Skeletal muscle tissue (tissue), 4 donors: Measurements from ENCODE around the gene NPHP4. TPM values are rescaled to one million over a fixed set of nuclear protein-coding genes. Genes with fewer than 3 reads are reported as not detected.
"Not testable (repeated sequence)": the region's sequence is repeated elsewhere in the genome, so short reads cannot be mapped to it uniquely, and the experiment has no call there.

Experiments used
- H3K27ac ChIP-seq: one replicate; pipeline ENCODE4 v1.7.0; 2013; ENCODE audit warnings: mild to moderate bottlenecking, low read depth, low read length, inconsistent platforms
- H3K27me3 ChIP-seq, 3 donors: one replicate each; pipeline ENCODE4 v1.7.0; 2013; ENCODE audit warnings: low read length in 3 of 3; ENCODE audit not compliant: control insufficient read depth in 3 of 3, insufficient read depth in 3 of 3
- H3K36me3 ChIP-seq, 3 donors: one replicate each; pipeline ENCODE4 v1.7.0; 2013; ENCODE audit warnings: low read length in 3 of 3; ENCODE audit not compliant: control insufficient read depth in 3 of 3, insufficient read depth in 3 of 3
- H3K4me1 ChIP-seq, 3 donors: one replicate each; pipeline ENCODE4 v1.7.0; 2013; ENCODE audit warnings: low read length in 3 of 3, mild to moderate bottlenecking in 3 of 3; ENCODE audit not compliant: control insufficient read depth in 3 of 3, insufficient read depth in 3 of 3
- H3K4me3 ChIP-seq, 3 donors: one replicate each; pipeline ENCODE4 v1.7.0; 2013; ENCODE audit warnings: low read length in 3 of 3
- H3K9ac ChIP-seq, 3 donors: one replicate each; pipeline ENCODE4 v1.7.0; 2013; ENCODE audit warnings: low read length in 3 of 3, mild to moderate bottlenecking in 3 of 3, moderate library complexity in 2 of 3, low read depth in 1 of 3
- H3K9me3 ChIP-seq, 3 donors: one replicate each; pipeline ENCODE4 v1.7.0; 2013; ENCODE audit warnings: low read length in 3 of 3; ENCODE audit not compliant: control insufficient read depth in 3 of 3
- total RNA-seq: library from RNA; depleted of rRNA; stranded (reverse); fragments of >200 nt; gene quantifications from one replicate; pipeline ENCODE4 v1.2.3, GENCODE V29; 2014
- donor health status: Osteomylitis.

The NPHP4 gene
- total RNA-seq, 1 donor from 2014 or later: 5.2 TPM

DNA sequence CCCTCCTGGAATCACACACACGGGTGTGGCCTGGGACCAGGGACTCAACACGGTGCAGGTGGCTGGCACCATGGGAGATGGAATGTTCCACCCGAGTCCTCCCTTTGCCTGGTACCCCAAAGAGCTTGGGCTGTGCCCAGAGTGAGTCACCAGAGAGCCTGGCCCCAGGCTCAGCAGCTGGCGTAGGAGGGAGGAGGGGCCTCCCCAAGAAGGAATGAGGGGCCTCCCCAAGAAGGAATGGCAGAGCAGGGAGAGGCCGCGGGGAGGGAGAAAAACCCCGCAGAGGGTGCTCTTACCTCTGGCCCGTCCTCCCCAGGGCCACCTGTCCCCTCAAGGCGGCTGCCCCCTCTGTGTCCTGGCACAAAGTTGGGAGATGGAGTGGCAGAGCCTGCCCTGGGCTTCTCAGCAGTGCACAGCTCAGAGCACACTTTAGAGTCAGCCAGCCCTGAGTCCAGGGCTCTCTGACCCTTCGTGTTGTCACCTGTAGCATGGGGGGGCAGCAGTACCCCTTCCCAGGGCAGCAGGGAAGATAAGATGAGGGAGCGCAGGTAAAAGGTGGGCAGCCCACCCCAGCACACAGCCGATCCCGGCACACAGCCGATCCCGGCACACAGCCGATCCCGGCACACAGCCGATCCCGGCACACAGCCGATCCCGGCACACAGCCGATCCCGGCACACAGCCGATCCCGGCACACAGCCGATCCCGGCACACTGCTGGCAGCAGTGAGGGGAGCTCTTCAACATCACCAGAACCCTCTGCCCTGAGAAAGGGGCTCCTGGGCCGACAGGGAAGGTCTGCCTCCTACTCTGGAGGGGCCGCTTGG lies 33.3 kb upstream of the NPHP4 start:
- Histone ChIP-seq H3K4me3 (peak overlapping the region in 1 of 3 donors; percentile 60), H3K27me3 (peaks cover 0 to 24% (median 6%) of the 10 kb centered on the region in 3 donors), H3K9me3 (no peaks in the 10 kb centered on the region), H3K36me3 (no peaks in the 10 kb centered on the region), H3K27ac (peak overlapping the region; percentile 58), H3K9ac (peak overlapping the region in 1 of 3 donors; percentile 85), H3K4me1 (peaks cover 7 to 25% (median 22%) of the 10 kb centered on the region in 3 donors)

DNA sequence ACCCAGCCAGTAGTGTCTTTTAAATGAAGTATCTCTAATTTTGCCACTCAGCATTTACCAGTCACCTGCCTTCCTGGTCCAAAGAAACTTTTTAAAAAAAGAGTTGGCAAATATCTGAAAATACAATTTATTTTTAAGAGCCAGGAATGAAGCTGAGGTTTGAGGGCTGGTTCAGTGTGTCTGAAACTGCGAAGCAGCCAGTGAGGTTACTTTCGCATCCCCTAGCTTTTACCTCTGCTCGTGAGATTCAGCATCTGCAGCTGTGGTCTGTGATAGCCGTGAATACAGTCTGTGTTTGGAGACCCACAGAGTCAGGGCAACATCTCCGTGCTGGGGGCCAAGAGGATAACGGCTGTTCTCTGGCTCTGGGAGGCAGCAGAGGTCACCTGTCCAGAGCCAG lies 32.2 kb upstream of the NPHP4 start:
- no peaks in the 10 kb centered on the region for H3K36me3 ChIP-seq
- H3K9ac ChIP-seq: no peak overlapping the region
- no peaks in the 10 kb centered on the region for H3K9me3 ChIP-seq
- peaks cover 2 to 14% (median 12%) of the 10 kb centered on the region in 3 donors for H3K4me1 ChIP-seq
- no peak overlapping the region for H3K4me3 ChIP-seq
- H3K27me3 ChIP-seq: peaks cover 0 to 19% (median 6%) of the 10 kb centered on the region in 3 donors
- no peak overlapping the region for H3K27ac ChIP-seq

DNA sequence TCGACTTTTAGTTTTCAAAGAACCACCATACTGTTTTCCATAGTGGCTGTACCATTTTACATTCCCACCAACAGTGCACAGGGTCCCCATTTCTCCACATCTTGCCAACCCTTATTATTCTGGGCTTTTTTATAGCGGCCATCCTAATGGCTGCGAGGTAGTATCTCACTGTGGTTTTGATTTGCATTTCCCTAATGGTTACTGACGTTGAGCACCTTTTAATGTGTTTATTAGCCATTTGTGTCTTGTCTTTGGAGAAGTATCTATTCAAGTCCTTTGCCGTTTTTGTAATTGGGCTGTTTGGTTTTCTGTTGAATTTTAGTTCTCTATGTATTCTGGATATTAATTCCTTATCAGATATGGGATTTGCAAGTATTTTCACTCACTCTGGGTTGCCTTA lies 31.1 kb upstream of the NPHP4 start:
- H3K36me3 ChIP-seq: no peaks in the 10 kb centered on the region
- H3K4me1 ChIP-seq: peaks cover 2 to 13% (median 10%) of the 10 kb centered on the region in 3 donors
- H3K9me3 ChIP-seq: no peaks in the 10 kb centered on the region
- no peak overlapping the region for H3K9ac ChIP-seq
- no peak overlapping the region for H3K27ac ChIP-seq
- peaks cover 0 to 18% (median 6%) of the 10 kb centered on the region in 3 donors for H3K27me3 ChIP-seq
- H3K4me3 ChIP-seq: no peak overlapping the region

DNA sequence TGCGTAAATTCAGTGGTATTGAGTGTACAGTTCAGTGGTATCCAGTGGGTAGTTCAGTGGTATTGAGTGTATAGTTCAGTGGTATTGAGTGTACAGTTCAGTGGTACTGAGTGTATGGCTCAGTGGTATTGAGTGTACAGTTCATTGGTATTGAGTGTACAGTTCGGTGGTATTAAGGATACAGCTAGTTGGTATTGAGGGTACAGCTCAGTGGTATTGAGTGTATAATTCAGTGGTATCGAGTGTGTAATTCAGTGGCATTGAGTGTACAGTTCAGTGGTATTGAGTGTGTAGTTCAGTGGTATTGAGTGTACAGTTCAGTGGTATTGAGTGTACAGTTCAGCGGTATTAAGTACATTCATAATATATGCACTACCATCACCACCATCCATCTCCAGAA lies 30.0 kb upstream of the NPHP4 start:
- Histone ChIP-seq H3K4me1 (peaks cover 2 to 13% (median 10%) of the 10 kb centered on the region in 3 donors), H3K27me3 (peaks cover 0 to 14% (median 6%) of the 10 kb centered on the region in 3 donors), H3K4me3 (no peak overlapping the region), H3K9me3 (no peaks in the 10 kb centered on the region), H3K27ac (no peak overlapping the region), H3K9ac (no peak overlapping the region), H3K36me3 (no peaks in the 10 kb centered on the region)

- Histone ChIP-seq H3K9ac (no peak overlapping the region), H3K27me3 (no peaks in the 10 kb centered on the region), H3K4me3 (no peak overlapping the region), H3K9me3 (no peaks in the 10 kb centered on the region), H3K36me3 (no peaks in the 10 kb centered on the region), H3K4me1 (peaks cover 0 to 16% (median 15%) of the 10 kb centered on the region in 3 donors), H3K27ac (no peak overlapping the region)
Observed at GRCh38 chr1:6019166-6019845, 27.1 kb upstream of the NPHP4 start.

GRCh38 chr1:6017654-6018053 lies 25.4 kb upstream of the NPHP4 start:
- H3K27ac ChIP-seq, H3K27me3 ChIP-seq, H3K4me3 ChIP-seq, H3K36me3 ChIP-seq, H3K9me3 ChIP-seq, H3K9ac ChIP-seq: not testable (repeated sequence)
- peaks cover 0 to 33% (median 24%) of the 10 kb centered on the region in 3 donors for H3K4me1 ChIP-seq

- Histone ChIP-seq H3K27ac (no peak overlapping the region), H3K9ac (no peak overlapping the region), H3K4me3 (no peak overlapping the region), H3K4me1 (peaks cover 0 to 34% (median 24%) of the 10 kb centered on the region in 3 donors), H3K9me3 (no peaks in the 10 kb centered on the region), H3K27me3 (no peaks in the 10 kb centered on the region), H3K36me3 (no peaks in the 10 kb centered on the region)
Observed at GRCh38 chr1:6016191-6016865, 24.1 kb upstream of the NPHP4 start.

GRCh38 chr1:6014130-6014999 lies 22.1 kb upstream of the NPHP4 start:
- Histone ChIP-seq H3K27me3 (no peaks in the 10 kb centered on the region), H3K4me1 (peaks cover 0 to 34% (median 24%) of the 10 kb centered on the region in 3 donors), H3K4me3 (peak overlapping the region in 1 of 3 donors; percentile 49), H3K36me3 (no peaks in the 10 kb centered on the region), H3K9ac (peak overlapping the region in 2 of 3 donors; percentile 27 to 84), H3K9me3 (no peaks in the 10 kb centered on the region), H3K27ac (peak overlapping the region; percentile 83)

DNA sequence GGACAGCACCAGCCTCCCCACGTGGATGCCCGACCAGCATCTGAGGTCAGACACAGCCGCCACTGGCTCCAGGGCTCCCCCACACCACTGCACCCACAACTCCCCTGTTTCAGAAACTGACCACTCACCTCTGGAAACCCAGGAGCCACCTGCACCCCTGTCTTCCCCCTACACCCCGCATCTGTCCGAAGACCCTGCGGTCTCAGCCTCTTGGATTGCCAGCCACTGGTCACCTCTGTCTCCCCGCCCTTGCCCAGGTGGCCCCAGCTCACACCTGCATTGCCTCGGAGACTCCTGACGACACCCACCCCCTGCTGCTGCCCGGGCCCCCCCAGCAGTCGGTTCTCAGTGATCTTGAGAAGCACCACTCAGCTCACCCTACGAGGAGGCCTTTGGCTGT lies 21.3 kb upstream of the NPHP4 start:
- Histone ChIP-seq H3K4me3 (peak overlapping the region in 1 of 3 donors; percentile 45), H3K9ac (peak overlapping the region in 2 of 3 donors; percentile 27 to 84), H3K36me3 (no peaks in the 10 kb centered on the region), H3K4me1 (peaks cover 0 to 36% (median 24%) of the 10 kb centered on the region in 3 donors), H3K27me3 (no peaks in the 10 kb centered on the region), H3K9me3 (no peaks in the 10 kb centered on the region), H3K27ac (peak overlapping the region; percentile 83)
